ENCODE results near the gene TMCC3.

- TF ChIP-seq, protein P1, sequence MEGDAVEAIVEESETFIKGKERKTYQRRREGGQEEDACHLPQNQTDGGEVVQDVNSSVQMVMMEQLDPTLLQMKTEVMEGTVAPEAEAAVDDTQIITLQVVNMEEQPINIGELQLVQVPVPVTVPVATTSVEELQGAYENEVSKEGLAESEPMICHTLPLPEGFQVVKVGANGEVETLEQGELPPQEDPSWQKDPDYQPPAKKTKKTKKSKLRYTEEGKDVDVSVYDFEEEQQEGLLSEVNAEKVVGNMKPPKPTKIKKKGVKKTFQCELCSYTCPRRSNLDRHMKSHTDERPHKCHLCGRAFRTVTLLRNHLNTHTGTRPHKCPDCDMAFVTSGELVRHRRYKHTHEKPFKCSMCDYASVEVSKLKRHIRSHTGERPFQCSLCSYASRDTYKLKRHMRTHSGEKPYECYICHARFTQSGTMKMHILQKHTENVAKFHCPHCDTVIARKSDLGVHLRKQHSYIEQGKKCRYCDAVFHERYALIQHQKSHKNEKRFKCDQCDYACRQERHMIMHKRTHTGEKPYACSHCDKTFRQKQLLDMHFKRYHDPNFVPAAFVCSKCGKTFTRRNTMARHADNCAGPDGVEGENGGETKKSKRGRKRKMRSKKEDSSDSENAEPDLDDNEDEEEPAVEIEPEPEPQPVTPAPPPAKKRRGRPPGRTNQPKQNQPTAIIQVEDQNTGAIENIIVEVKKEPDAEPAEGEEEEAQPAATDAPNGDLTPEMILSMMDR (IDR thresholded peaks at IDR 0.05): no peak
- TF ChIP-seq SIN3A (IDR thresholded peaks at IDR 0.05; ENCODE audit: borderline replicate concordance, insufficient read depth, low read depth, low read length): no peak
Observed at GRCh38 chr12:94625531-94625930, 24.8 kb downstream of the TMCC3 start.

Measured in Panc1 (cell line).